ENCODE results near the gene BACH2. TPM values are rescaled to one million over a fixed set of nuclear protein-coding genes. Genes with fewer than 3 reads are reported as not detected.
"Not testable (repeated sequence)": the region's sequence is repeated elsewhere in the genome, so short reads cannot be mapped to it uniquely, and the experiment has no call there.

The BACH2 gene
- total and polyA plus RNA-seq, 9 of the 15 experiments (the other 6 are each of a cell fraction or from before 2014, with no cell fraction given), result 0.06 to 3.1 (median 0.59) TPM

DNA sequence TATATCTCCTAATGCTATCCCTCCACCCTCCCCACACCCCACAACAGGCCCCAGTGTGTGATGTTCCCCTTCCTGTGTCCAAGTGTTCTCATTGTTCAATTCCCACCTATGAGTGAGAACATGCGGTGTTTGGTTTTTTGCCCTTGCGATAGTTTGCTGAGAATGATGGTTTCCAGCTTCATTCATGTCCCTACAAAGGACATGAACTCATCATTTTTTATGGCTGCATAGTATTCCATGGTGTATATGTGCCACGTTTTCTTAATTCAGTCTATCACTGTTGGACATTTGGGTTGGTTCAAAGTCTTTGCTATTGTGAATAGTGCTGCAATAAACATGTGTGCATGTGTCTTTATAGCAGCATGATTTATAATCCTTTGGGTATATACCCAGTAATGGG, 163.0 kb downstream of the BACH2 start:
- WGBS (ENCODE audit: insufficient coverage, low coverage, missing lambda C conversion rate), result 0% methylated on average over 2 of the region's 3 CpGs
- intact Hi-C loops (cut with micrococcal nuclease), result not testable (repeated sequence)
- peak; percentile 27 for TF ChIP-seq ZNF146 (CRISPR knock-in tag; IDR thresholded peaks at IDR 0.05; ENCODE audit: unreplicated experiment)

GRCh38 chr6:90131614-90132423, 164.8 kb downstream of the BACH2 start:
- no peak for TF ChIP-seq ZNF311 (CRISPR knock-in tag; IDR thresholded peaks at IDR 0.05)
- TF ChIP-seq SRF (CRISPR knock-in tag; IDR thresholded peaks at IDR 0.05), result no peak
- TF ChIP-seq NBN (IDR thresholded peaks at IDR 0.05; ENCODE audit: low read depth), result no peak
- TF ChIP-seq, protein P1, sequence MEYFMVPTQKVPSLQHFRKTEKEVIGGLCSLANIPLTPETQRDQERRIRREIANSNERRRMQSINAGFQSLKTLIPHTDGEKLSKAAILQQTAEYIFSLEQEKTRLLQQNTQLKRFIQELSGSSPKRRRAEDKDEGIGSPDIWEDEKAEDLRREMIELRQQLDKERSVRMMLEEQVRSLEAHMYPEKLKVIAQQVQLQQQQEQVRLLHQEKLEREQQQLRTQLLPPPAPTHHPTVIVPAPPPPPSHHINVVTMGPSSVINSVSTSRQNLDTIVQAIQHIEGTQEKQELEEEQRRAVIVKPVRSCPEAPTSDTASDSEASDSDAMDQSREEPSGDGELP (CRISPR knock-in tag; IDR thresholded peaks at IDR 0.05; ENCODE audit: borderline replicate concordance), result no peak
- no peak for TF ChIP-seq BRF2 (IDR thresholded peaks at IDR 0.05; ENCODE audit: borderline replicate concordance, insufficient read depth, insufficient read length)
- TF ChIP-seq ZHX1 (conservative IDR thresholded peaks at IDR 0.05; ENCODE audit: low read length), result no peak
- no peak for TF ChIP-seq ASH1L (IDR thresholded peaks at IDR 0.05; ENCODE audit: borderline replicate concordance, low read depth, partially characterized antibody)
- no peak for TF ChIP-seq ZNF583 (CRISPR knock-in tag; IDR thresholded peaks at IDR 0.05)
- FAIRE-seq (no peak), ATAC-seq (no peak), DNase-seq (ENCODE audit: extremely low read depth in 1 of 4, low spot score in 3 of 4) (no peak)
- Histone ChIP-seq H3K27me3 (ENCODE audit: control insufficient read depth in 2 of 2, insufficient read depth in 2 of 2, low read length in 2 of 2) (peaks cover 0 to 13% of the 10 kb centered on the region in 2 experiments; a peak in 1 of 5 replicates), H3K4me1 (replicated peaks in 1 of 2; ENCODE audit: control insufficient read depth in 2 of 2, insufficient read depth in 2 of 2, low read length in 2 of 2) (no peaks in the 10 kb centered on the region; a peak in 1 of 5 replicates), H3K4me3 (no peak overlapping the region), H3K9ac (ENCODE audit: insufficient read depth in 1 of 2, low read depth in 2 of 2, low read length in 2 of 2) (no peak overlapping the region), H4K20me1 (replicated peaks; ENCODE audit: control insufficient read depth, insufficient read depth, low read length) (no peaks in the 10 kb centered on the region), H2AFZ (ENCODE audit: low read depth, low read length) (no peak overlapping the region), H3K79me2 (ENCODE audit: control insufficient read depth, insufficient read depth, low read length) (no peaks in the 10 kb centered on the region), H3K4me2 (ENCODE audit: insufficient read depth, low read length) (no peak overlapping the region), H3K9me1 (ENCODE audit: control insufficient read depth, insufficient read depth, low read length) (no peaks in the 10 kb centered on the region), H3K9me3 (replicated peaks; ENCODE audit: control insufficient read depth, insufficient read depth, low read depth, low read length) (no peaks in the 10 kb centered on the region), H3K36me3 (ENCODE audit: control insufficient read depth, insufficient read depth, low read length) (no peaks in the 10 kb centered on the region), H3K27ac (ENCODE audit: extremely low read depth, low read depth, low read length) (no peak overlapping the region)
- in situ Hi-C loops (cut with MboI), result no loop called here
- no TSS peak for BruUV-seq (replicated peaks)
- ChIA-PET POLR2A (interaction anchor here (0.6 kb wide), 1 partner anchor 172 kb away, joined by 3 read pairs; no protein-coding TSS in a partner anchor), CTCF (ENCODE audit: low intra/inter-chr PET ratio) (no interaction called here)
- intact Hi-C loops (cut with micrococcal nuclease), result no loop called here
- WGBS (ENCODE audit: insufficient coverage, low coverage, missing lambda C conversion rate), result 15% methylated on average over 7 of the region's 7 CpGs

More for the DNA sequence above, 163.0 kb downstream of the BACH2 start:
- H3K4me1 ChIP-seq (replicated peaks in 1 of 2; ENCODE audit: control insufficient read depth in 2 of 2, insufficient read depth in 2 of 2, low read length in 2 of 2); DNase-seq (ENCODE audit: extremely low read depth in 1 of 4, low spot score in 3 of 4); H3K4me3 ChIP-seq; H3K27me3 ChIP-seq (ENCODE audit: control insufficient read depth in 2 of 2, insufficient read depth in 2 of 2, low read length in 2 of 2); H4K20me1 ChIP-seq (replicated peaks; ENCODE audit: control insufficient read depth, insufficient read depth, low read length); ATAC-seq; BruUV-seq (replicated peaks); H2AFZ ChIP-seq (ENCODE audit: low read depth, low read length); H3K9me3 ChIP-seq (replicated peaks; ENCODE audit: control insufficient read depth, insufficient read depth, low read depth, low read length); in situ Hi-C loops (cut with MboI); CTCF ChIA-PET (ENCODE audit: low intra/inter-chr PET ratio); H3K9me1 ChIP-seq (ENCODE audit: control insufficient read depth, insufficient read depth, low read length); H3K9ac ChIP-seq (ENCODE audit: insufficient read depth in 1 of 2, low read depth in 2 of 2, low read length in 2 of 2); FAIRE-seq; H3K36me3 ChIP-seq (ENCODE audit: control insufficient read depth, insufficient read depth, low read length); H3K27ac ChIP-seq (ENCODE audit: extremely low read depth, low read depth, low read length); H3K4me2 ChIP-seq (ENCODE audit: insufficient read depth, low read length); H3K79me2 ChIP-seq (ENCODE audit: control insufficient read depth, insufficient read depth, low read length); POLR2A ChIA-PET: not testable (repeated sequence)

Measured in K562 (cell line).